GDM1 (cell line): ENCODE data around the gene PDE8A.
A peak's percentile ranks its signal among the peaks of the same experiment; 100 is the strongest.

Experiments
- DNase-seq: peaks from one replicate; lab custom pipeline; 2025; lab: John Stamatoyannopoulos, UW

PDE8A gene

DNA sequence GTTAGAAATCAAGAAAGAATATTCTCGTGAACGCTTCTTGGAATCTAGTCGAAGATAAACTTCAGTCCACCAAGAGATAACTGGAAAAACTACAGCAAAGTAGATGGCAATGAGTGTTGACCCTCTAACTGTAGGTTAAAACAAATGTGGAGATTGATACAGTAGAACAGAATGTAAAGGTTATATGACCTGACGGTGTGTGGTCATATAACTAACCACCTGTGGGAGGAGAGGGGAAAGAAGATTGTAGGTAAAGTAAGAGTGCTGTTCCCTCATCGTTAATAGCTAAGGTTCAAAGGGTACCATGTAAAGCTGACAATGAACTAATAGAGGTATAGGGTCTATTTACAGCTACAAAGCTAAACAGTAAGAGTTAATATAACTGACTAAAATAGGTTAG is 52.6 kb downstream of the PDE8A start:
- DNase-seq: no peak

- DNase-seq: no peak
These were observed 54.3 kb downstream of the PDE8A start for GRCh38 chr15:85035980-85036379.

DNA sequence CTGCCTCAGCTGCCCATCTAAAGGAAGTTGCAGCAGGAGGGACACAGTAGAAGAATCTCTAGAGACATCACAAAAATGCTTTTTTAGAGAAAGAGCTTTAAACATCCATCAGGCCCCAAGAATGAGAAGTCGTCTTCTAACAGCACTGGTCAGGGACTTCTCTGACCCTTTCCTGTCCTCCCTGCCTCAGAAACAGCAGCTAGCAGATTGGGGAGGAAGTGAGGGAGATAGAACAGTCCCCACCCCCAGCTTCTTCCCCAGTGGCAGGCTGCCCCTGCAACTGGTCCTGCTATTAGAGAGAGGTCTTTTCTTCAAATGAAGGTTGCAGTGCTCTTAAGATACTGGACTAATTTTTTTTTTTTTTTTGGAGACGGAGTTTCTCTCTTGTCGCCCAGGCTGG is 55.1 kb downstream of the PDE8A start:
- no peak for DNase-seq

- no peak for DNase-seq
These were observed 56.0 kb downstream of the PDE8A start for GRCh38 chr15:85037641-85038040.

- no peak for DNase-seq
These were observed 59.6 kb downstream of the PDE8A start for GRCh38 chr15:85041230-85041629.

GRCh38 chr15:85044251-85044853 is 62.7 kb downstream of the PDE8A start:
- peak; percentile 41 for DNase-seq

DNA sequence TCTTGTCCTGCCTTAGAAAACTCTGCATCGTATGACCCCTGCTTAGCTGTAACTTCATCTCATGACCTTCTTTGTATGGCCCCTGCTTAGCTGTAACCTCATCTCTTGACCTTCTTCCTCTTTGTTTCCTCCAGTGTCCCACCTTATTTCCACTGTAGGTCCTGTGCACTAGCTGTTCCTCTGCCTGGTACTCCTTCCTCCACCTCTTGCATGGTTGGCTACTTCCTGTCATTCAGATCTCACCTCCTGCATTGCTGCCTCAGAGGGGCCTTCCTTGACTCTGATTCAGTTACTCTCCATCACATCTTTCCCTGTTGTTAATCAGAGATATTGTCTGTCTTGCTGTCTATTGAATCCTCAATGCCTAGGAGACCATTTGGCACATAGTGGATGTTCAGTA is 63.2 kb downstream of the PDE8A start:
- DNase-seq: no peak

DNA sequence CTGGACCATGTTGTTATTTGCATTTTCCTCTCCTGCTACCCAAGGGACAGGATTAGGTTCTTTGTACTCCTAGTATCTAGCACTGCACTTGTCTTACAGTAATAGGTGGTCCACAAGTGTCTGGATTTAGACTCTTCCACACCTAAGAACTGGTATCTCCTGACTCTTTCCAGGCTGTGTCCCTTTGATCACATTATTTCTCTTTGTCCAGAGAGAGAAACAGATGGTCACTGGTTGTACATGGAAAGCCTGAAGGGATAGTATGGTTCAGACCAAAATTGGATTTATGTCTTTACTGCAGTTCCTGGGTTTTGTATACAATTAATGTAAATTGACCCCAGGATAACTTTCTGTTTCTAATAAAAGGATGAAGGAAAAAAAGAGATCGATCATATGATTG is 64.0 kb downstream of the PDE8A start:
- no peak for DNase-seq

- DNase-seq: peak; percentile 27
These were observed 65.8 kb downstream of the PDE8A start for GRCh38 chr15:85047271-85047948.

DNA sequence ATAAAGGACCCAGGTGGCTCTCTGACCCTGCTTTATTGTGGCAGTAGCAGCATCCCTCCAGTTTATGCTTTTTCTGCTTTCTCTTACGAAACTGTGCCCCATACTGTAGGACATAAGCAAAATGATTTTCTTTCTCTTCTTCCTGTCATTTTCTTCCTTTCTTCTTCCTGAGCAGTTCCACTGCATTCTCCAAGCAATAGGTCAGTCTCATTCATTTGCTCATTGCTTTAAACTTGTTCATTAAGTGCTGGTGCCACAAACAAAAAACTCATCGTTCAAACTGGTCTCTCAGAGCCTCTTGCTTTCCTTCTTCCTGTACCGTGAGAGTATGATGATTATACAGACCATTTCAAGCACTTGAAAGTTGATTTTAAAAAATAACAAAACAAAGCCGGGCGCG is 66.8 kb downstream of the PDE8A start:
- no peak for DNase-seq

- DNase-seq: no peak
These were observed 68.1 kb downstream of the PDE8A start for GRCh38 chr15:85049805-85050204.

DNA sequence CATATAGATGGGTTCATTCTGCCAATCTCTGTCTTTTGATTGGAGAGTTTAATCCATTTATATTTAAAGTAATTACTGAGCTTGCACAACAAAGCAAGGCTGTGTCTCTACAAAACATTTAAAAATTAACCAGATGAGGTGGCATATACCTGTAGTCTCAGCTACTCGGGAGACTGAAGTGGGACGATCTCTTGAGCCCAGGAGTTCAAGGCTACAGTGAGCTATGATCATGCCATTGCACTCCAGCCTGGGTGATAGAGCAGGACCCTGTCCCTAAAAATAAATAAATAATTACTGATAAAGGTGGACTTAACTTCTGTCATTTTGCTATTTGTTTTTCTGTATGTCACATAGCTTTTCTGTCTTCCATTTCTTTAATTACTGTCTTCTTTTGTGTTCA is 78.1 kb downstream of the PDE8A start:
- DNase-seq: no peak

- no peak for DNase-seq
These were observed 80.9 kb downstream of the PDE8A start for GRCh38 chr15:85062560-85062959.

DNA sequence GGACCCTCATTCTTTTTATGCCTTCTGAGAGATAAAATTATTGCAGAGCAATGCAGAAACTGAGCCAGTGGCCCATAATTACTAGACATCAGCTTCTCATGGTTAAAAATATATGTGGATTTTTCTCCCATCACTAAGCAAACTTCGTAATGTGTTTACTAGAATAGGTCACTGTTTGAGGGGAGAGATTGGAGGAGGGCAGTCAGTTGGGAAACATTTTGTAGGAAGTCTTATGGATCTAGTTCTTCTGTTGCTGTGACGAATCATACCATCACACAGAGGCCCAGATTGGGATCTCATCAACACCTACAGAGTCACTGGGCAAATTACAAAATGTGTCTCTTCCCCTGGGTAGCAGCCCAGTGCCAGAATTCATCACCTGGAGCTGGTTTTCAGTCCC is 81.4 kb downstream of the PDE8A start:
- DNase-seq: no peak

GRCh38 chr15:85063522-85064079 is 81.9 kb downstream of the PDE8A start:
- no peak for DNase-seq

DNA sequence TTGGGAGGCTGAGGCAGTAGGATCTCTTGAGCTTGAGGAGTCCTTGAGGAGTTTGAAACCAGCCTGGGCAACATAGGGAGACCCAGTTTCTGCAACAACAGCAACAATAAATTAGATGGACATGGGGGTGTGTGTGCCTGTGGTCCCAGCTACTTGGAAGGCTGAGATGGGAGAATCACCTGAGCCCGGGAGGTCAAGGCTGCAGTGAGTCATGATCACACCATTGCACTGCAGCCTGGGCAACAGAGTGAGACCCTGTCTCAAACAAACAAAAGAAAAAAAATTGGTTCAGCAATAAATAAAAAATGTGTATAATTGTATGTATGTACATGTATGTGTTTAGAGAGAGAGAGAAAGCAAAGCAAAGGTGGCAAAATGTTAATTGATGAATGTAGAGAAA is 83.1 kb downstream of the PDE8A start:
- DNase-seq: no peak

- no peak for DNase-seq
These were observed 89.4 kb downstream of the PDE8A start for GRCh38 chr15:85071061-85071460.

- DNase-seq: no peak
These were observed 89.8 kb downstream of the PDE8A start for GRCh38 chr15:85071504-85071903.

- no peak for DNase-seq
These were observed 91.3 kb downstream of the PDE8A start for GRCh38 chr15:85072917-85073316.

DNA sequence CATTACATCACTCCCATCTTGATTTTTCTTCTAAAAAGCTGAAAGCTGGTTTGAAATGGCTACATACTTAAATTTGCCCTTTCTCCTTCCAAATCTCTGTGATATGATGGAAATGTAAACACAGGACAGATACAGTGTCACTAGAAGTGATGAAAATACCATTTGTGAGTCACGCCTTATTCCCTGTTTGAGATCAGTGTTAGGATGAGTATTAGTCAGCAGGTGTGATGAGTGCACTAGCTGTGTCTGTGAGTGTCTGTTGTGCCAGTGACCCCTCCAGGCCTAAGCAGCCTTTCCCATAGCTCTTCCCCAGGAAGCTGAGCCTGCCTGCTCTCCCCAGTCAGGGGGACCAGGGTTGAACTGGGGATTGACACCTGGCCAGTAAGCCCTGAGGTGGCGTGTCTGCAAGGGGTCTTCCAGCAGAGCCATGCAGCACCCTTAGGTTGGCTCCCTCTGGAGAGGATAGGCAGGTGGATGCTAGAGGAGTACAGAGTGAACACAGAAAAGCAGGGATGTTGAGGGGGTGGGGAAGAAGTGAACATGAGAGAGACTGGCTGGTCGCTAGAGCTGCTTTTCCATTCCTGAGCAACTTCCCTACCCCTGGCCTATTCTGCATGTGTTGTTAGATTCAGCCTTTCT is 92.0 kb downstream of the PDE8A start:
- DNase-seq: no peak

DNA sequence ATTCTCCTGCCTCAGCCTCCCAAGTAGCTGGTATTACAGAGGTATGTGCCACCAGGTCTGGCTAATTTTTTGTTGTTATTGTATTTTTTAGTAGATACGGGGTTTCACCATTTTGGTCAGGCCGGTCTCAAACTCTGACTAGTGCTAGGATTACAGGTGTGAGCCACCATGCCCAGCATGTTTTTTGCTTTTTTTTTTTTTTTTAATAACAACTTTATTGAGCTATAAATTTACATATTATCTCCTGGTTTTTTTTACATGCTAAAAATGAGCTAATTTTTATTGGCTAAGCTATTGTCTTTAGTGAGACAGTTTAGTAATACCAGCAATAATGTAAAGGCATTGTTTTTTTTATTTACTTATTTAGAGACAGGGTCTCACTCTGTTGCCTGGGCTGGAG is 105.2 kb downstream of the PDE8A start:
- DNase-seq: no peak

DNA sequence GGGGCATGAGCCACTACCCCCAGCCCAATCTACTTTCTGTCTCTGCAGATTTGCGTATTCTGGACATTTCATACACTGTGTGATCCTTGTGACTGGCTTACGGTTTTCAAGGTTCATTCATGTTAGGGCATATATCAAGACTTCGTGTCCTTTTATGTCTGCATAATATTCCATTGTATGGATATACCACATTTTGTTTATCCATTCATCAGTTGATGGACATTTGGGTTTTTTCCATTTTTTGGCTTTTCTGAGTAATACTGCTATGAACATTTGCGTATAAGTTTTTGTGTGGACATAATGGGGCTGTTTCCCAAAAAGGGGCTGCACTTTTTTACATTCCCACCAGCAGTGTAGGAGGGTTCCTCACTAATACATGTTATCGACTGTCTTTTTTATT is 106.6 kb downstream of the PDE8A start:
- DNase-seq: no peak

DNA sequence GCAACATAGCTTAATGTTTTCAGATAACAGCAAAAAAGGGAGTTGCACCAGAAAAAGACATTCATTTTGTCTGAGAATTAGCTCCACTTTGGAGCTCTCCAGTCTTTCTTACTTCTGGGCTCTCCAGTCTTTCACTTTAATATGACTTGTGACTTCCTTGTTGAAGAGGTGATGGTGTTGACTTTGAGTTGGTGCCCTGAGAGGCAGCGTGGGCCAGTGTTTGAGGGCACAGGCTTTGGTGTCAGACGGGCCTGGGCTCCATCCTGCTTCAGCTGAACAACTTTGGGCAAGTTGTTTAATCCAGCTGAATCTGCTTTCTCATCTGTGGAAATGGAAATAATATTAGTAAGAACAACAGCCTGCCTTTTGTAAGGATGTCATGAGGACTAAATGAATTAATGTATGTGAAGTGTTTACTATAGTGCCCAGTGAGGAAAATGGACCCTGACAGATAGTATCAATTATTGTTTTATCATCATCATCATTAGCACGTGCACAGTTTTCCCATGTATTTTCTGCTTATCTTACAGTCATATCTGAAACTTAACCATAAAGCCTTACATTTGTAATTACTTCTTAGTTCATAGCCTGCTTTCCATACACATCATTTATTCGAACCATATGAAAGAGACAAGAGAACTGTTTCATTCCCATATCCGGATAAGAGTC is 108.4 kb downstream of the PDE8A start:
- no peak for DNase-seq
